Measurements from ENCODE around the gene RHOH.

- TF ChIP-seq CTCF (IDR thresholded peaks at IDR 0.05) (no peak), POLR2A (IDR thresholded peaks at IDR 0.05) (no peak), EP300 (IDR thresholded peaks at IDR 0.05) (no peak)
These were observed 87.1 kb downstream of the RHOH start for GRCh38 chr4:40283968-40284367.

All from ovary (tissue), 3 donors.